ENCODE data around the gene CEP112.

CEP112 gene

GRCh38 chr17:65668211-65668610, 523.7 kb downstream of the CEP112 start:
- DNase-seq = no peak

GRCh38 chr17:65667656-65668055, 524.3 kb downstream of the CEP112 start:
- DNase-seq = no peak

- DNase-seq = no peak
These were observed 525.0 kb downstream of the CEP112 start for GRCh38 chr17:65666876-65667321.

- no peak for DNase-seq
These were observed 526.0 kb downstream of the CEP112 start for GRCh38 chr17:65665966-65666365.

GRCh38 chr17:65664696-65665095, 527.2 kb downstream of the CEP112 start:
- DNase-seq = no peak

GRCh38 chr17:65664266-65664665, 527.7 kb downstream of the CEP112 start:
- DNase-seq = no peak

GRCh38 chr17:65662196-65662595, 529.7 kb downstream of the CEP112 start:
- DNase-seq = no peak

GRCh38 chr17:65660947-65661346, 531.0 kb downstream of the CEP112 start:
- no peak for DNase-seq

- DNase-seq = no peak
These were observed 531.9 kb downstream of the CEP112 start for GRCh38 chr17:65660078-65660477.

- DNase-seq = no peak
These were observed 532.4 kb downstream of the CEP112 start for GRCh38 chr17:65659512-65659911.

GRCh38 chr17:65657251-65657828, 534.6 kb downstream of the CEP112 start:
- DNase-seq = no peak

- no peak for DNase-seq
These were observed 535.3 kb downstream of the CEP112 start for GRCh38 chr17:65656390-65657250.

- DNase-seq = no peak
These were observed 536.2 kb downstream of the CEP112 start for GRCh38 chr17:65655706-65656105.

- no peak for DNase-seq
These were observed 547.4 kb downstream of the CEP112 start for GRCh38 chr17:65644545-65644944.

GRCh38 chr17:65638221-65638975, 553.5 kb downstream of the CEP112 start:
- no peak for DNase-seq

GRCh38 chr17:65637786-65638185, 554.1 kb downstream of the CEP112 start:
- DNase-seq = no peak

- no peak for DNase-seq
These were observed 557.4 kb downstream of the CEP112 start for GRCh38 chr17:65634533-65634932.

GRCh38 chr17:65633988-65634387, 557.9 kb downstream of the CEP112 start:
- no peak for DNase-seq

- no peak for DNase-seq
These were observed 558.6 kb downstream of the CEP112 start for GRCh38 chr17:65633146-65633881.

GRCh38 chr17:65630502-65630901, 561.4 kb downstream of the CEP112 start:
- no peak for DNase-seq

- no peak for DNase-seq
These were observed 562.7 kb downstream of the CEP112 start for GRCh38 chr17:65629234-65629690.

- no peak for DNase-seq
These were observed 563.3 kb downstream of the CEP112 start for GRCh38 chr17:65628644-65629036.
